Fibroblast of pulmonary artery (primary cell): ENCODE results near the gene FLRT1.
"Not testable (repeated sequence)": the region's sequence is repeated elsewhere in the genome, so short reads cannot be mapped to it uniquely, and the experiment has no call there.

Experiments
- DNase-seq: peaks from one replicate; pipeline ENCODE4 v3.0.0-alpha.2; 2010; ENCODE audit warnings: low read depth
- H3K4me3 ChIP-seq: replicated peaks from 2 replicates; pipeline ENCODE4 v1.5.1; 2011; ENCODE audit warnings: low read depth, mild to moderate bottlenecking, control low read depth, low read length, moderate library complexity
- CTCF ChIP-seq: IDR thresholded peaks from 2 replicates; pipeline ENCODE4 v1.5.1; 2011; ENCODE audit warnings: mild to moderate bottlenecking, control low read depth, low read length, inconsistent platforms; ENCODE audit errors: missing control alignments

The FLRT1 gene

GRCh38 chr11:64045700-64046099, 10.0 kb downstream of the FLRT1 start:
- no peak for TF ChIP-seq CTCF
- H3K4me3 ChIP-seq: no peak overlapping the region
- DNase-seq: no peak

- DNase-seq, H3K4me3 ChIP-seq: not testable (repeated sequence)
Measured at GRCh38 chr11:64047373-64047772, 11.6 kb downstream of the FLRT1 start.

- no peak for TF ChIP-seq CTCF
- DNase-seq: no peak
Measured at GRCh38 chr11:64048042-64048854, 12.5 kb downstream of the FLRT1 start.

GRCh38 chr11:64049509-64049908, 13.8 kb downstream of the FLRT1 start:
- DNase-seq: no peak
- no peak for TF ChIP-seq CTCF
- H3K4me3 ChIP-seq: no peak overlapping the region

More at GRCh38 chr11:64048042-64048854, 12.5 kb downstream of the FLRT1 start:
- no peak overlapping the region for H3K4me3 ChIP-seq

- H3K4me3 ChIP-seq: no peak overlapping the region
- DNase-seq: no peak
- TF ChIP-seq CTCF: no peak
Measured at GRCh38 chr11:64051297-64051696, 15.6 kb downstream of the FLRT1 start.

GRCh38 chr11:64052436-64052835, 16.7 kb downstream of the FLRT1 start:
- no peak for TF ChIP-seq CTCF
- no peak overlapping the region for H3K4me3 ChIP-seq
- no peak for DNase-seq

- H3K4me3 ChIP-seq: no peak overlapping the region
- no peak for TF ChIP-seq CTCF
- no peak for DNase-seq
Measured at GRCh38 chr11:64052938-64053622, 17.3 kb downstream of the FLRT1 start.
